ENCODE data around the gene NLGN4Y.
A peak's percentile ranks its signal among the peaks of the same experiment; 100 is the strongest.

The NLGN4Y gene

GRCh38 chrY:14798010-14798409, 273.7 kb downstream of the NLGN4Y start:
- H3K4me3 ChIP-seq (replicated peaks; ENCODE audit: low read depth, low read length), result no peak overlapping the region
- peak; percentile 35 for DNase-seq (ENCODE audit: low read depth)
- no peak for TF ChIP-seq CTCF (IDR thresholded peaks at IDR 0.05; ENCODE audit: low read length, missing control alignments)

- no peak for DNase-seq (ENCODE audit: low read depth)
- TF ChIP-seq CTCF (IDR thresholded peaks at IDR 0.05; ENCODE audit: low read length, missing control alignments), result no peak
- no peak overlapping the region for H3K4me3 ChIP-seq (replicated peaks; ENCODE audit: low read depth, low read length)
Measured at GRCh38 chrY:14801096-14801495, 276.8 kb downstream of the NLGN4Y start.

- TF ChIP-seq CTCF (IDR thresholded peaks at IDR 0.05; ENCODE audit: low read length, missing control alignments), result no peak
- no peak overlapping the region for H3K4me3 ChIP-seq (replicated peaks; ENCODE audit: low read depth, low read length)
- DNase-seq (ENCODE audit: low read depth), result peak; percentile 50
Measured at GRCh38 chrY:14802125-14802524, 277.8 kb downstream of the NLGN4Y start.

DNA sequence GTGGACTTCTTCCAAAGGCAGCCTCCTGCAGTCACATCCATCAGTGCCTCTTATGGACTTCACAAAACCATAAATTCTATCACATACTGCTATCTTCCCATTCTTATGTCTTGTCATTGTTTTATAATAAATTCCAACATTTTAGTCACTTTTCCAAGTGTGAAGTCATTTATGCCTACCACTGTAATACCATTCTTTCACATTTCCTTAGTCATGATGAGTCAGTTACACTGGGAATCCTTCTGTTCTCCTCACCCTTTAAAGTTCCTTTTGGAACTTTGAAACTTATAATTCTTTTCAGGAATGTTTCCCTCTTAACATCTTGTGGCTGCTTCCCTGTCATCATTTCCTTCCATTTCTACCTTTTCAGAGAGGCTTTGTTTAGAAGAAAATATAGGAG, 279.7 kb downstream of the NLGN4Y start:
- TF ChIP-seq CTCF (IDR thresholded peaks at IDR 0.05; ENCODE audit: low read length, missing control alignments), result no peak
- H3K4me3 ChIP-seq (replicated peaks; ENCODE audit: low read depth, low read length), result no peak overlapping the region
- peak; percentile 59 for DNase-seq (ENCODE audit: low read depth)

GRCh38 chrY:14818452-14818851, 294.1 kb downstream of the NLGN4Y start:
- no peak for TF ChIP-seq CTCF (IDR thresholded peaks at IDR 0.05; ENCODE audit: low read length, missing control alignments)

GRCh38 chrY:14822201-14822600, 297.9 kb downstream of the NLGN4Y start:
- TF ChIP-seq CTCF (IDR thresholded peaks at IDR 0.05; ENCODE audit: low read length, missing control alignments), result no peak
- H3K4me3 ChIP-seq (replicated peaks; ENCODE audit: low read depth, low read length), result no peak overlapping the region
- DNase-seq (ENCODE audit: low read depth), result peak; percentile 66

More at GRCh38 chrY:14818452-14818851, 294.1 kb downstream of the NLGN4Y start:
- no peak overlapping the region for H3K4me3 ChIP-seq (replicated peaks; ENCODE audit: low read depth, low read length)
- DNase-seq (ENCODE audit: low read depth), result no peak

DNA sequence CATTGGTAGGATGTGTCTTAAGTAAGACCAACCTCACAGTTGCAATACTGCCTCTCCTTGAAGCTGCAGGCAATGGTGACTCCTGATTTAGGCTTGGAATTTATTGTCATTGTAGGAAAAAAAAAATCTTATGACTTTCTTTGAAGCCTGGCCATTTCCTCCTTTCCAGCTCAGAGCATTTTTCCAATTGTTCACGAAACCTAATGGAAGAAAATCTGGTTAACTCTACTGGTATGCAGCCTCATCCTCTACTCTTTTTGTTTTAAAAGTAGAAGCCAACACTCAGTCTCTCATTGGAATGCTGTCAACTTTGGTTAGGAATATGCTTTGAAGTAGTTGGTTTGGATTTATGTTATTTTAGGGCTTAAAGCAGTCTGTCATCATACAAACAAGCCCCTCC, 298.6 kb downstream of the NLGN4Y start:
- DNase-seq (ENCODE audit: low read depth), result no peak
- H3K4me3 ChIP-seq (replicated peaks; ENCODE audit: low read depth, low read length), result no peak overlapping the region
- no peak for TF ChIP-seq CTCF (IDR thresholded peaks at IDR 0.05; ENCODE audit: low read length, missing control alignments)
